ENCODE results near the gene TLK1. TPM values are rescaled to one million over a fixed set of nuclear protein-coding genes. Genes with fewer than 3 reads are reported as not detected.

The TLK1 gene
- total and polyA plus RNA-seq, 10 of the 15 experiments (the other 5 are each of a cell fraction or from before 2014, with no cell fraction given): 25.1 to 126 (median 57.3) TPM

DNA sequence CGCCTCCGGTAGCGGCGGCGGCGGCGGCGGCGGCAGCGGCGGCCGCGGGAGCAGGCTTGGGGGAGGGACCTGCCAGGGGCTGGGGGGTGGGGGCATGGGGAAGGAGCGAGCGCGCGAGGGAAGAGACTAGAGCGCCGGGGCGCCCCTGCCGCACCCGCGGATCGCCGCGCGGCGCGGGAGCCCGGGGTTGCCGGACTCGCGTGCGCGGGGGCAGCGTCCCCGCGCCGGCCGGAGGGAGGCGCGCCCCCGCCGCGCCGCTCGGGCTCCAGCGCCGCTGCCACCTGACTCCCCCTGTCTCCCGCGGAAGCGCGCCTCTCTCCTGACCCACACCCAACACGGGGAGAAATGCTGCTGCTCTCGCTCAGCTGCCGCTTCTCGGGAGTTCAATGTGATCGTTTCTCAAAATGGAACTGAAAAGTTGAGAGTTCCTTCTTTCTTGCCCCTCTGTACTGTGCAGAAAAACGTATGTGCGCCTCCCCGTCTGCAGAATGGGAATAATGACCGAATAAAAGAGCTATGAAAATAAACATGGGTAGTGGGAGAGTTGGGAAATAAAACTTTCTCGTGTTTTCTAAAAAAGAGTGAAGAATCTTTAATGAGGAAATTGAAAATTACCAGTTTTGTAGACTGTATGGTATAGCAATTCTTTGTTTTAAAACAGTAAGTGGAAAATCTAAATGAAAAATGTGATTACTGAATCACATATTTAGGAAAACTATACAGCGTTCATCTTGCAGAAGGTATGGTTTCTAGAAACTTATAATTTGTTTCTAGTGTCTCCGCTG is 455 bp upstream of the TLK1 start (continued):
- TF ChIP-seq, protein P1, sequence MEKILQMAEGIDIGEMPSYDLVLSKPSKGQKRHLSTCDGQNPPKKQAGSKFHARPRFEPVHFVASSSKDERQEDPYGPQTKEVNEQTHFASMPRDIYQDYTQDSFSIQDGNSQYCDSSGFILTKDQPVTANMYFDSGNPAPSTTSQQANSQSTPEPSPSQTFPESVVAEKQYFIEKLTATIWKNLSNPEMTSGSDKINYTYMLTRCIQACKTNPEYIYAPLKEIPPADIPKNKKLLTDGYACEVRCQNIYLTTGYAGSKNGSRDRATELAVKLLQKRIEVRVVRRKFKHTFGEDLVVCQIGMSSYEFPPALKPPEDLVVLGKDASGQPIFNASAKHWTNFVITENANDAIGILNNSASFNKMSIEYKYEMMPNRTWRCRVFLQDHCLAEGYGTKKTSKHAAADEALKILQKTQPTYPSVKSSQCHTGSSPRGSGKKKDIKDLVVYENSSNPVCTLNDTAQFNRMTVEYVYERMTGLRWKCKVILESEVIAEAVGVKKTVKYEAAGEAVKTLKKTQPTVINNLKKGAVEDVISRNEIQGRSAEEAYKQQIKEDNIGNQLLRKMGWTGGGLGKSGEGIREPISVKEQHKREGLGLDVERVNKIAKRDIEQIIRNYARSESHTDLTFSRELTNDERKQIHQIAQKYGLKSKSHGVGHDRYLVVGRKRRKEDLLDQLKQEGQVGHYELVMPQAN (conservative IDR thresholded peaks at IDR 0.05): peak; percentile 6; the same call in 1 of the 2 replicates
- no peak for TF ChIP-seq RBBP5 (conservative IDR thresholded peaks at IDR 0.05)
- TF ChIP-seq CREB1 (IDR thresholded peaks at IDR 0.05; ENCODE audit: low read depth): 0 out of 2 replicates have a peak, but pooled peaks have one; percentile 11
- TF ChIP-seq HDAC2 (IDR thresholded peaks at IDR 0.05): no peak
- peak; percentile 17 for TF ChIP-seq RELA (IDR thresholded peaks at IDR 0.05; ENCODE audit: borderline replicate concordance, partially characterized antibody)
- peak; percentile 26; the same call in 1 of the 2 replicates for TF ChIP-seq SIN3A (IDR thresholded peaks at IDR 0.05; ENCODE audit: low read depth, low read length)
- TF ChIP-seq ZZZ3 (IDR thresholded peaks at IDR 0.05; ENCODE audit: control insufficient read depth, insufficient read length, low read depth): no peak
- TF ChIP-seq GATAD2B (conservative IDR thresholded peaks at IDR 0.05; ENCODE audit: low read depth): no peak
- TF ChIP-seq ZNF217 (IDR thresholded peaks at IDR 0.05): no peak
- TF ChIP-seq, protein P2, sequence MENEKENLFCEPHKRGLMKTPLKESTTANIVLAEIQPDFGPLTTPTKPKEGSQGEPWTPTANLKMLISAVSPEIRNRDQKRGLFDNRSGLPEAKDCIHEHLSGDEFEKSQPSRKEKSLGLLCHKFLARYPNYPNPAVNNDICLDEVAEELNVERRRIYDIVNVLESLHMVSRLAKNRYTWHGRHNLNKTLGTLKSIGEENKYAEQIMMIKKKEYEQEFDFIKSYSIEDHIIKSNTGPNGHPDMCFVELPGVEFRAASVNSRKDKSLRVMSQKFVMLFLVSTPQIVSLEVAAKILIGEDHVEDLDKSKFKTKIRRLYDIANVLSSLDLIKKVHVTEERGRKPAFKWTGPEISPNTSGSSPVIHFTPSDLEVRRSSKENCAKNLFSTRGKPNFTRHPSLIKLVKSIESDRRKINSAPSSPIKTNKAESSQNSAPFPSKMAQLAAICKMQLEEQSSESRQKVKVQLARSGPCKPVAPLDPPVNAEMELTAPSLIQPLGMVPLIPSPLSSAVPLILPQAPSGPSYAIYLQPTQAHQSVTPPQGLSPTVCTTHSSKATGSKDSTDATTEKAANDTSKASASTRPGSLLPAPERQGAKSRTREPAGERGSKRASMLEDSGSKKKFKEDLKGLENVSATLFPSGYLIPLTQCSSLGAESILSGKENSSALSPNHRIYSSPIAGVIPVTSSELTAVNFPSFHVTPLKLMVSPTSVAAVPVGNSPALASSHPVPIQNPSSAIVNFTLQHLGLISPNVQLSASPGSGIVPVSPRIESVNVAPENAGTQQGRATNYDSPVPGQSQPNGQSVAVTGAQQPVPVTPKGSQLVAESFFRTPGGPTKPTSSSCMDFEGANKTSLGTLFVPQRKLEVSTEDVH (IDR thresholded peaks at IDR 0.05; ENCODE audit: low read depth, partially characterized antibody): no peak
- TF ChIP-seq, protein P3, sequence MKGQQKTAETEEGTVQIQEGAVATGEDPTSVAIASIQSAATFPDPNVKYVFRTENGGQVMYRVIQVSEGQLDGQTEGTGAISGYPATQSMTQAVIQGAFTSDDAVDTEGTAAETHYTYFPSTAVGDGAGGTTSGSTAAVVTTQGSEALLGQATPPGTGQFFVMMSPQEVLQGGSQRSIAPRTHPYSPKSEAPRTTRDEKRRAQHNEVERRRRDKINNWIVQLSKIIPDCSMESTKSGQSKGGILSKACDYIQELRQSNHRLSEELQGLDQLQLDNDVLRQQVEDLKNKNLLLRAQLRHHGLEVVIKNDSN (IDR thresholded peaks at IDR 0.05; ENCODE audit: borderline replicate concordance, extremely low read length, insufficient read depth, low read depth, low read length): no peak
- no peak for TF ChIP-seq SREBF1 (IDR thresholded peaks at IDR 0.05; ENCODE audit: low read length)
- no peak; the same call in 1 of the 2 replicates for TF ChIP-seq LARP7 (IDR thresholded peaks at IDR 0.05)
- TF ChIP-seq, protein P4, sequence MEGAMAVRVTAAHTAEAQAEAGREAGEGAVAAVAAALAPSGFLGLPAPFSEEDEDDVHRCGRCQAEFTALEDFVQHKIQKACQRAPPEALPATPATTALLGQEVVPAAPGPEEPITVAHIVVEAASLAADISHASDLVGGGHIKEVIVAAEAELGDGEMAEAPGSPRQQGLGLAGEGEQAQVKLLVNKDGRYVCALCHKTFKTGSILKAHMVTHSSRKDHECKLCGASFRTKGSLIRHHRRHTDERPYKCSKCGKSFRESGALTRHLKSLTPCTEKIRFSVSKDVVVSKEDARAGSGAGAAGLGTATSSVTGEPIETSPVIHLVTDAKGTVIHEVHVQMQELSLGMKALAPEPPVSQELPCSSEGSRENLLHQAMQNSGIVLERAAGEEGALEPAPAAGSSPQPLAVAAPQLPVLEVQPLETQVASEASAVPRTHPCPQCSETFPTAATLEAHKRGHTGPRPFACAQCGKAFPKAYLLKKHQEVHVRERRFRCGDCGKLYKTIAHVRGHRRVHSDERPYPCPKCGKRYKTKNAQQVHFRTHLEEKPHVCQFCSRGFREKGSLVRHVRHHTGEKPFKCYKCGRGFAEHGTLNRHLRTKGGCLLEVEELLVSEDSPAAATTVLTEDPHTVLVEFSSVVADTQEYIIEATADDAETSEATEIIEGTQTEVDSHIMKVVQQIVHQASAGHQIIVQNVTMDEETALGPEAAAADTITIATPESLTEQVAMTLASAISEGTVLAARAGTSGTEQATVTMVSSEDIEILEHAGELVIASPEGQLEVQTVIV (IDR thresholded peaks at IDR 0.05; ENCODE audit: borderline replicate concordance, partially characterized antibody): no peak
- TF ChIP-seq, protein P5, sequence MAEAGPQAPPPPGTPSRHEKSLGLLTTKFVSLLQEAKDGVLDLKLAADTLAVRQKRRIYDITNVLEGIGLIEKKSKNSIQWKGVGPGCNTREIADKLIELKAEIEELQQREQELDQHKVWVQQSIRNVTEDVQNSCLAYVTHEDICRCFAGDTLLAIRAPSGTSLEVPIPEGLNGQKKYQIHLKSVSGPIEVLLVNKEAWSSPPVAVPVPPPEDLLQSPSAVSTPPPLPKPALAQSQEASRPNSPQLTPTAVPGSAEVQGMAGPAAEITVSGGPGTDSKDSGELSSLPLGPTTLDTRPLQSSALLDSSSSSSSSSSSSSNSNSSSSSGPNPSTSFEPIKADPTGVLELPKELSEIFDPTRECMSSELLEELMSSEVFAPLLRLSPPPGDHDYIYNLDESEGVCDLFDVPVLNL (IDR thresholded peaks at IDR 0.05; ENCODE audit: low read depth, low read length): no peak
- no peak for TF ChIP-seq CBX3 (IDR thresholded peaks at IDR 0.05; ENCODE audit: borderline replicate concordance, low read depth)
- TF ChIP-seq, protein P6, sequence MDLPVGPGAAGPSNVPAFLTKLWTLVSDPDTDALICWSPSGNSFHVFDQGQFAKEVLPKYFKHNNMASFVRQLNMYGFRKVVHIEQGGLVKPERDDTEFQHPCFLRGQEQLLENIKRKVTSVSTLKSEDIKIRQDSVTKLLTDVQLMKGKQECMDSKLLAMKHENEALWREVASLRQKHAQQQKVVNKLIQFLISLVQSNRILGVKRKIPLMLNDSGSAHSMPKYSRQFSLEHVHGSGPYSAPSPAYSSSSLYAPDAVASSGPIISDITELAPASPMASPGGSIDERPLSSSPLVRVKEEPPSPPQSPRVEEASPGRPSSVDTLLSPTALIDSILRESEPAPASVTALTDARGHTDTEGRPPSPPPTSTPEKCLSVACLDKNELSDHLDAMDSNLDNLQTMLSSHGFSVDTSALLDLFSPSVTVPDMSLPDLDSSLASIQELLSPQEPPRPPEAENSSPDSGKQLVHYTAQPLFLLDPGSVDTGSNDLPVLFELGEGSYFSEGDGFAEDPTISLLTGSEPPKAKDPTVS (IDR thresholded peaks at IDR 0.05; ENCODE audit: low read depth, low read length): no peak
- no peak for TF ChIP-seq NR2C1 (IDR thresholded peaks at IDR 0.05)
- TF ChIP-seq POLR2AphosphoS5 (IDR thresholded peaks at IDR 0.05; ENCODE audit: low read length): peak; percentile 76
